Thoracic aorta (tissue), 2 donors: Measurements from ENCODE around the gene EVA1C. TPM values are rescaled to one million over a fixed set of nuclear protein-coding genes. Genes with fewer than 3 reads are reported as not detected.

Experiments
- ATAC-seq: fragments of 150-250 bp; one replicate; pipeline ENCODE4 v1.8.0; 2017; ENCODE audit warnings: low read depth; ENCODE audit not compliant: insufficient number of reproducible peaks, low FRiP score
- DNase-seq: peaks from one replicate; pipeline ENCODE4 v3.0.0-alpha.2; 2020; ENCODE audit warnings: low spot score
- H3K27ac ChIP-seq, 2 donors: fragments of 200-600 bp; sonication (generic); 1 replicate in 1 of 2; 2 replicates in 1 of 2; pipeline ENCODE4 v1.5.1; 2016; ENCODE audit warnings: mild to moderate bottlenecking in 2 of 2, moderate library complexity in 2 of 2
- H3K27me3 ChIP-seq: fragments of 200-600 bp; sonication (generic); replicated peaks from 2 replicates; pipeline ENCODE4 v1.6.0; 2016; ENCODE audit warnings: mild to moderate bottlenecking; ENCODE audit not compliant: insufficient read depth
- H3K36me3 ChIP-seq: fragments of 200-600 bp; sonication (generic); one replicate; pipeline ENCODE4 v1.5.1; 2016
- H3K4me1 ChIP-seq, 2 donors: fragments of 200-600 bp; sonication (generic); 1 replicate in 1 of 2; 2 replicates in 1 of 2; pipeline versions ENCODE4 v1.5.1 to v1.6.0; 2016; ENCODE audit warnings: low read depth in 2 of 2, mild to moderate bottlenecking in 1 of 2; ENCODE audit not compliant: control insufficient read depth in 1 of 2
- H3K4me3 ChIP-seq: fragments of 200-600 bp; sonication (generic); 2 replicates; pipeline ENCODE4 v1.5.1; 2016; ENCODE audit warnings: mild to moderate bottlenecking
- H3K9me3 ChIP-seq: fragments of 200-600 bp; sonication (generic); 2 replicates; pipeline ENCODE4 v1.5.1; 2016
- total RNA-seq, 2 donors: library from RNA; depleted of rRNA; stranded (reverse); fragments of >200 nt; gene quantifications; one replicate each; pipeline versions ENCODE4 v1.1.0 to v1.2.3, GENCODE V29; 2016
- TF ChIP-seq, protein P1 (sequence below): fragments of 200-600 bp; sonication (generic); IDR thresholded peaks from one replicate; pipeline ENCODE4 v1.5.1; 2019; ENCODE audit warnings: antibody characterized with exemption

Gene EVA1C
- total RNA-seq, 2 donors from 2014 or later: 81.2 to 115 TPM

DNA sequence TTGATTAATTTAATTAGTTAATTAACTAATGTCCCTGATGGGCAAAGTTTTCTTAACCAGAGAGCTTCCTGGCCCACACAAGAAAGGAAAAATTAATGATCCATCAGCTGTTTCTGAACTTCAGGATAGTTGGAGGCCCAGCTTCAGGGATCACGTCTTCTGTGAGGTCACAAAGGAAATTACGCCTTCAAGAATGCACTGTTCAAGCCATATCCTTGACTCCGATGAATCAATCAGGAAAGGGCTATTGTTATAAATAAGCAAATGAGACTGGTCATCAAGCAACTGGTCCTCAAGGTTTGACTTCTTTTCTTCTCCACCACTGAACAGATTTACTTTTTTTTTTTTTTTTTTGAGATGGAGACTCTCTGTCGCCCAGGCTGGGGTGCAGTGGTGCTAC, 132.2 kb downstream of the EVA1C start:
- TF ChIP-seq, protein P1, sequence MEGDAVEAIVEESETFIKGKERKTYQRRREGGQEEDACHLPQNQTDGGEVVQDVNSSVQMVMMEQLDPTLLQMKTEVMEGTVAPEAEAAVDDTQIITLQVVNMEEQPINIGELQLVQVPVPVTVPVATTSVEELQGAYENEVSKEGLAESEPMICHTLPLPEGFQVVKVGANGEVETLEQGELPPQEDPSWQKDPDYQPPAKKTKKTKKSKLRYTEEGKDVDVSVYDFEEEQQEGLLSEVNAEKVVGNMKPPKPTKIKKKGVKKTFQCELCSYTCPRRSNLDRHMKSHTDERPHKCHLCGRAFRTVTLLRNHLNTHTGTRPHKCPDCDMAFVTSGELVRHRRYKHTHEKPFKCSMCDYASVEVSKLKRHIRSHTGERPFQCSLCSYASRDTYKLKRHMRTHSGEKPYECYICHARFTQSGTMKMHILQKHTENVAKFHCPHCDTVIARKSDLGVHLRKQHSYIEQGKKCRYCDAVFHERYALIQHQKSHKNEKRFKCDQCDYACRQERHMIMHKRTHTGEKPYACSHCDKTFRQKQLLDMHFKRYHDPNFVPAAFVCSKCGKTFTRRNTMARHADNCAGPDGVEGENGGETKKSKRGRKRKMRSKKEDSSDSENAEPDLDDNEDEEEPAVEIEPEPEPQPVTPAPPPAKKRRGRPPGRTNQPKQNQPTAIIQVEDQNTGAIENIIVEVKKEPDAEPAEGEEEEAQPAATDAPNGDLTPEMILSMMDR: no peak
- no peak for ATAC-seq

DNA sequence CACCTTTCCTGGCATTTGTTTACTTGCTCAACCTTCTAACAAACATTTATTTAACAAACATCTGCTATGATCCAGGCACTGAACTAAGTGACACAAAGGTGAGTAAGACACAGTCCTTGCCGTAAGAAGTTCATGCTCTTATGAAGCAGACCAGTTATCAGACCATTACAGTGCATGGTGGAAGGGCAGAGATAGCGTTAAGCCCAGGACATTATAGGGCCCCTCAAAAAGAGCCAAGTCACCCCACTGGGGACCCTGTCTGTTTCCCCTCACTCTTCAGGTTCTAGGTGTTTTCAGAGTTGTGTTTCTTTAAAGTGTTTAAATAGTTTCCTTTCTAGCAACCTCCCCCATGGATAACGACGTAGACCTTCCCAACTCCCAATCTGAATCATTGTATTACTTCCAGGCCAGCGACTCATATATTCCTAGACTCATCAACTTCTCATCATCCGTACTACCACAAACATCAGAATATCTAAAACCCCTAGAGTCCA, 133.5 kb downstream of the EVA1C start:
- Histone ChIP-seq H3K9me3 (no peaks in the 10 kb centered on the region), H3K27me3 (no peaks in the 10 kb centered on the region), H3K4me3 (no peak overlapping the region), H3K27ac (no peak overlapping the region), H3K4me1 (no peaks in the 10 kb centered on the region), H3K36me3 (no peaks in the 10 kb centered on the region)
- DNase-seq: no peak
- TF ChIP-seq, protein P1: no peak
- ATAC-seq: no peak

More for the DNA sequence above, 132.2 kb downstream of the EVA1C start:
- H3K36me3 ChIP-seq: no peaks in the 10 kb centered on the region
- no peak for DNase-seq
- no peak overlapping the region for H3K4me3 ChIP-seq
- no peaks in the 10 kb centered on the region for H3K4me1 ChIP-seq
- no peak overlapping the region for H3K27ac ChIP-seq
- H3K9me3 ChIP-seq: no peaks in the 10 kb centered on the region
- H3K27me3 ChIP-seq: no peaks in the 10 kb centered on the region

DNA sequence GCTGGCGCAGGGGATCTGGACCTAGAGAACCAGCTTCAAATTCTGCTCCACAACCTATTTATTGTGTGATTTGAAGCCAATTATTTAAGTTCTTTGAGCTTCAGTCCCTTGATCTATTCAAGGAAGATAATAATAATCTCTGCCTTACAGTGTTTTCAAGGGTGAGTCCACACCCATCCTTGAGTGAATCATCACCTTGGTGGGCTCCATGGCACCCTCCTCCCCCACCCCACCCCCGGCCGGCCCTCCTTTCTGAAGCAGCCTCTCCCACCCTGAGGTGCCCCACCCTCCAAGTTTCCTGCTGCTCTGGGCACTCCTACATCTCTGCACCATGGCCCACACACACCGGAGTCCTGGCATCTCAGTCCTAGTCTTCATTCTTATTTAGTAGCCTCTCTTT, 134.5 kb downstream of the EVA1C start:
- TF ChIP-seq, protein P1: no peak
- no peaks in the 10 kb centered on the region for H3K36me3 ChIP-seq
- DNase-seq (no peak), ATAC-seq (no peak)
- H3K4me1 ChIP-seq: no peaks in the 10 kb centered on the region
- no peak overlapping the region for H3K4me3 ChIP-seq
- H3K27me3 ChIP-seq: no peaks in the 10 kb centered on the region
- no peak overlapping the region for H3K27ac ChIP-seq
- H3K9me3 ChIP-seq: no peaks in the 10 kb centered on the region

DNA sequence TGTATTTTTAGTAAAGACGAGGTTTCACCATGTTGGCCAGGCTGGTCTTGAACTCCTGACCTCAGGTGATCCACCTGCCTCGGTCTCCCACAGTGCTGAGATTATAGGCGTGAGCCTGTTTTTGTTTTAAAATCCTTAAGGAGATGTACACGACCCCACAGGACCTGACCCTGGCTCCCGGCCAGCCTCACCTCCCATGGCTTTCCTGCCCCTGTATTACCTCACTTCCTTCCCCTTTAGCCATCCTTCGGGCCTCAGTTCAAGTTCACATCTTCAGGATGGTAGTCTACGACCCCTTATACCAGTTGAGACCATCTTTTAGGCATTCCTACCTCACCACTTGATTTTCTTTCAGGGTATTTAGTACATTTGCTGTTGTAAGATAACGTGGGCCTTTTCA, 136.5 kb downstream of the EVA1C start:
- ATAC-seq: no peak
- DNase-seq: no peak
- Histone ChIP-seq H3K27ac (no peak overlapping the region), H3K36me3 (no peaks in the 10 kb centered on the region), H3K4me1 (no peaks in the 10 kb centered on the region), H3K9me3 (no peaks in the 10 kb centered on the region), H3K4me3 (no peak overlapping the region), H3K27me3 (no peaks in the 10 kb centered on the region)
- TF ChIP-seq, protein P1: no peak

DNA sequence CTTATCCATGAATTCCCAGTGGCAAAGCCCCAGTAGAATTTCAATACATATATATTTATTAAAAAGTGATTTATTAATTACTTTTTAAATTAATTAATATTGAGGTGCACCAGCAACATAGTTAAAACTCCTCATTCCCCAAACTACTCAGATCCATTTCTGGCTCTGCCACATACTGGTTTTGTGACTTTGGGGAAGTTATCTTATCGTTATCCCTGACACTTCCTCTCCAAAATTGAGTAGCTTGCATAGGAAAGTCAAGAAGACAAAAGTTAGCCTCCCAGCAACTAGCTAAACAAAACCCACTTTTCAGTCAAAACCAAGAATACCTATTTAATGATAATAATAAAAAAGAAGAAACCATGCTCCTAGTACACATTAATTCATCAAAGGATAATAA, 136.9 kb downstream of the EVA1C start:
- H3K36me3 ChIP-seq: no peaks in the 10 kb centered on the region
- ATAC-seq: no peak
- no peaks in the 10 kb centered on the region for H3K4me1 ChIP-seq
- DNase-seq: no peak
- TF ChIP-seq, protein P1: no peak
- H3K9me3 ChIP-seq: no peaks in the 10 kb centered on the region
- H3K27me3 ChIP-seq: no peaks in the 10 kb centered on the region
- H3K4me3 ChIP-seq: no peak overlapping the region
- no peak overlapping the region for H3K27ac ChIP-seq
